HG03354 (cell line): Measurements from ENCODE around the gene HES1.

ENCODE experiments used
- ATAC-seq: cut with Tn5 transposase; IDR thresholded peaks from one replicate; pipeline ENCODE4 v1.9.1; 2021; ENCODE audit warnings: mild to moderate bottlenecking; ENCODE audit not compliant: unreplicated experiment, poor library complexity, severe bottlenecking

HES1 gene

DNA sequence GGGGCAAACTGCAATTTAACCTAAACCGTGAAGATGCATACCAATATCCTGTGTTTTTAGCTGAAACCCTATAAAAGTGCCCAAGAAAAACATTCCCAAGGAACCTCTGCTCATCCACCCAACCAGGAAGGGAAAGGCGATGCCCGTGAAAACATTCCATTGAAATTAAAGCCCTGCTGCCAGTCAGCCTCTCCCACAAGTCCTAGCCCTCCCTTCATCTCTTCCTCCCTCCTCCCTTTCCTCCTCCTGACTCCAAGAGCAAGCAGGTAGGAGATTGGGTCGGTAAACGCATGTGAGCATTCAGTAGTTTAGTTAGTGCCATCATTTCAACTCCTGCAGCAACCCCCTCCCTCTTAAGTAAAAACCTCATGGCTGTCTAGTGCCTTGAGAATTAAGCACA lies 27.7 kb downstream of the HES1 start:
- no peak for ATAC-seq

DNA sequence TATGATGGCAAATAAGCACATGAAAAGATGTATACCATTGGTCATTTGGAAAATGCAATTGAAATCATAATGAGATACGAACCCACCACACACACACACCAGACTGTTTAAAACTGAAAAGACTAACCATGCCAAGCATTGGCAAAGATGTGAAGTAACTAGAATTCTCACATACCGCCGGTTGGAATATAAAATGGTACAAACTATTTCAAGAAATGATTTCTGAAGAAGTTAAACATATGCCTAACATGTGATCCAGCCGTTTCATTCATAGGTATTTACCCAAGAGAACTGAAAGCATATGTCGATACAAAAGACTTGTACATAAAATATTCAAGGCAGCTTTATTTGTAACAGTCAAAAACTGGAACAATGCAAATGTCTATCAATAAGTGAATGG lies 28.9 kb downstream of the HES1 start:
- no peak for ATAC-seq

DNA sequence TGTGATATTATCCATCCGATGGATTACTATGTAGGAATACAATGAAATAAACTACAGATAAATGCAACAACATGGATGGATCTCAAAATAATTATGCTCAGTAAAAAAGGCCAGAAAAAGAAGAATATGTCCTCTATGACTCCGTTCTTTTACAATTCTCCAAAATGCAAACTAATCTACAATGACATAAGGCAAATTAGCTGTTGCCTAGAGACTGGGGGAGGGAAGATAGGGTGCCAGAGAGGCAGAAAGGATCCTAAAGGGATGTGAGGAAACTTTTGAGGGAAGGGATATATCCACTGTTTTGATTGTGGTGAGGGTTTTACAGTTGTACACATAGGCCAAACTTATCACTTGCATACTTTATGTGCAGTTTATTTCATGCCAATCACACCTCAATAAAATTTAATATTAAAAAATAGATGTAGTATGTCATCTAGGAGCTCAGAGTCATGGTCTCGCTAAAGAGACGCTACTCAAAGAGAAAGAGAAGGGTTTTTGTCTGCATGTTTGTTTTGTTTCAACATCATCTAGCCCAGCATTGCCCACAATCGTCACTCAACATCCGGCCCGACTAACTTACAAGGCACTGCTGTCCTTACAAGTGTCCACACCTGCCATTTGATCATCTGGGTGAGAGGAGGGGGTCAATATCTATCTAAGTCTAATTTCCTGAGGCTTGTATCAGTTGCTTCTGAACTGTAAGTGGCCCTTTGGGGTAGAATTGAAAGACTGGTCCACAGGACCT lies 29.5 kb downstream of the HES1 start:
- no peak for ATAC-seq

DNA sequence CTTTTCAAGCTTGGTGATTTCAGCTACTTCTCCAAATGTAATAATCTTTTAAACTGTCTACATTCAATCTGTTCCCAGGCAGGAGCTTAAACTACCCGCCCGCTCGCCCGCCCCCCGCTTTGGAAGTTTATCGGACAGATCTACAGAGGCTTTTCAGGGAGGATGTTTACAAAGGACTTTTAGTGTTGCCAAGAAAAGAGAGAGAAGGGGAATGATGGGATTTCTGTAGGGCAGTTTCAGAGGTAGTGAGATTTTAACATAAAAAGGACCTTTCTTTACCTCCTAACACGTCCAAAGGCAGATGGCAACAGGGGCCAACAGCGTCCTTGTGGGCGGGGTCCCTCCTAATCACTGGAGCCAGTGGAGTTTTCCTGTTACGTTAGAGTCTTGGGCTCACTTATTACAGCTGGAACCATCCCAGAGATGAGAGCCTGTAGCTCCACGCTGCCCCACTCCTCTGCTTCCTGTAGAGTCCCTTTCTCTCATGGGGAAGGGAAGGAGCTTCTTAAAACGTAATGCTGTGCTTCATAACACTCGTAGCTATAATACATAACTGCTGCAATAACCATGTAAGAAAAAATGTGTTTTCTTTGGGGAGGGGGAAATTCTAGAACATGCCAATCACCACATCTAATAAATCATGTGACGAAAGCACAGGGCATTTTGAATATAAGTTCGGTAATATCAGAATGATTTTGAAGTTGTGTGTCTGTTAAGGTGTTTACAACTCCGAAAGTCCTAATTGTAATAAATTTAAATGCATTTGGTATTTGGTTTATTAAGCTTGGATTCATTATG lies 30.9 kb downstream of the HES1 start:
- ATAC-seq: no peak

DNA sequence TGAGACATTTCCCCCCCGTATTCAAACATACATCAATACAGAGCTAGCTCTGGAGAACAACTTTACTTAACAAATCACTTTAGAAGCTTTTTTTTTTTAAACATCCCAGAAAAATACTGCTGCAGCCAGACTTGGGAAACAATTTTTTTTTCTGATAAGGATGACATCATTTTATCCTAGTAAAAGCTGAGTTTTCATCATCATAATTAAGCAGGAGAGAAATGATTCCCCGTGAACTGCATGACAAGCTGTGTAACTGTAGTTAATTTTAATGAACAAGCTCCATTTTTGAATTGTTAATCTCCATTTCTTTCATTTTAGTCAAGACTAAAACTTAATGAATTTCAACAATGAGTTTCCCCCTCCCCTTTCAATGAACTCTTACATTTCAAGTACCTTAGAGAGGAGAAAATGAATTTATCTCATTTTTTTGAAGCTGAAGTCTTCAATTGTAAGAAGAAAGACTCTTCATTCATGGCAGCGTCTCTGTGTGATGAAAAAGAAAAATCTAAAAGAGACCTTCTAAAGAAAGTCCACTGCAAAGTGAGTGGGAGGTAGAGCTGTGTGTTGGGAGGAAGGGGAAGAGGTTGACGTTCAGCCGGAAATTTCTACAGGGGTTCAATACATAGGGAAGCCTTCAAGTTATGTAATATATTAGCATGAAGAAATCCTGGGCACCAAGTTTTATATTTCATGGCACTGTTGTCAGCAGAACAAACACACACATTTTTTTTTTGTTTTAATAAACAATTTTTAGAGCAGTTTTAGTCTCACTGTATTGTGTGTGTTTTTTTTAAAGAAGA lies 31.7 kb downstream of the HES1 start:
- no peak for ATAC-seq

DNA sequence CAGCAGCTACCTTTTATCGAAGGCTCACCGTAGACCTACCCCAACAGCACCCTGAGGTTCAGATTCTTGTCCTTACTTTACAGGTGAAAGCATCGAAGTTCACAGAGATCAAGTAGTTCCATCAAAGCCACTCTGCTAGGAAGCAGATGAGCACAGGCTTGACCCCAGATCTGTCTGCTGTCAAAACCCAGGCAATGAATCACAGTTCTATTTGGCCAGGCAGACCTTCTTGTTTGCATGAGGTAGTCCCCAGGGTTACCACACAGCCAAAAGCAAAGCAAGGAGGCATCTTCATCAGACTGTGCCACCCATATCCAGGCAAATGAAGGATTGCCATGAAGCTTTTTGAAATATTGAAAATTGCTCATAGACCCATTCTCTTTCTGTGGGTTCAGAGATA lies 33.0 kb downstream of the HES1 start:
- no peak for ATAC-seq

DNA sequence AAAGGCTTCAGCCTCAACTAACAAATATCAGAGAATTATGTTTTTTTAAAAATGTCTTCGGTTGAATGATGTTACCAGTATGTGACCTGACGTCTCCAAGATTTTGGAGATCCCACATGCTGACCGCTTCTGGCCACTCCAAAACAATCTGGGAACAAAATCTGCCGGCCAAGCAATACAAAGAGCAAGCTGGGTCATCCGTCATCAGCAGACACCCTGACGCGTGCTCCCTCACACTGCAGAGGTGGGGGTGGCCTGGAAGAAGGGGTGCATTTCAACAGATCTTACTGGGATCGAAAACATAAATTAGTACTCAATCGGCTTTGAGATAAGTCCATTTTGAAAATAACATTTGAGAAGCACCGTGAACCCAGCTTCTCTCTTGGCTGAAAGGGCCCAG lies 33.6 kb downstream of the HES1 start:
- ATAC-seq: no peak

DNA sequence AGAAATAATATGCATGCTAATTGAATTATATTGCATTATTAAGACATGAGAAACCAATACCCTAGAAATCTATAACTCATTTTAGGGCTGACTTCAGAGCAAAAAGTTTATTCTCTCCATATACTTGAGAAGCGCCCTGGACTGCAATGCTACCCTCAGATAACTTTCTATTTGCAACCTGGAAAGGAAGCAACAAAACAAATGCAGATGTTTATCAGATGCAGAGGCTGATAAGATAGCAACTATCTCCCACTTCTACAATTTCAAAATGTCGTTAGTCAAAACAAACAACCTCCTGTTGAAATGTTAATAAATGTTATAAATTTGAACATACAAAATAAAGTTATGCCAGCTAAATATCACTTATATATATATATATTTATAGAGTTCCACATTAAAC lies 34.8 kb downstream of the HES1 start:
- ATAC-seq: no peak

DNA sequence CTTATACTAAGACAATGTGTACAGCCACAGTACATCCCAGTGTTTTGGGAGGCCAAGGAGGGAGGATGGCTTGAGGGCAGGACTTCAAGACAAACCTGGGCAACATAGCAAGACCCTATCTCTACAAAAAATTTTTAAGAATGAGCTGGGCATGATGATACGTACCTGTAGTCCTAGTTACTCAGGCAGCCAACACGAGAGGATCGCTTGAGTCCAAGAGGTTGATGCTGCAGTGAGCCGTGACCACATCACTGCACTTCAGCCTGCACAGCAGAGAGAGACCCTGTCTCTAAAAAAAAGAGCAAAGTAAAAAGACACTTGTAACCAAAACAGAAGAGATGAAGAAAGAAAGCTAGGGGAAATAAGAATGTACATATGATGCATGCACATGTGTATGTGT lies 38.5 kb downstream of the HES1 start:
- ATAC-seq: no peak

DNA sequence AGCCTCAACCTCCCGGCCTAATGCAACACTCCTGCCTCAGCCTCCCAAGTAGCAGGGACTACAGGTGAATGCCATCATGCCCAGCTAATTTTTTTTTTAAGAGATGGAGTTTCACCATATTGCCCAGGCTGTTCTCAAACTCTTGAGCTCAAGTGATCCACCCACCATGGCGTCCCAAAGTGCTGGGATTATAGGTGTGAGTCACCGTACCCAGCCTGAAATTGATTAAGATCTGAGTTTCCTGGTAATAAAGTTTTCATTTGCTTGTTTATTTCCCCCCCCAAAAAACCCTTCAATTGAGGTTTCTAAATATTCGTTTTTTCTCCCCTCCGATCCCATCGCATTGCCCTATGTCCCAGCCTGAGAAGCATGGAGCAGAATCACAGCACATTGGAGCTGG lies 39.0 kb downstream of the HES1 start:
- ATAC-seq: no peak

DNA sequence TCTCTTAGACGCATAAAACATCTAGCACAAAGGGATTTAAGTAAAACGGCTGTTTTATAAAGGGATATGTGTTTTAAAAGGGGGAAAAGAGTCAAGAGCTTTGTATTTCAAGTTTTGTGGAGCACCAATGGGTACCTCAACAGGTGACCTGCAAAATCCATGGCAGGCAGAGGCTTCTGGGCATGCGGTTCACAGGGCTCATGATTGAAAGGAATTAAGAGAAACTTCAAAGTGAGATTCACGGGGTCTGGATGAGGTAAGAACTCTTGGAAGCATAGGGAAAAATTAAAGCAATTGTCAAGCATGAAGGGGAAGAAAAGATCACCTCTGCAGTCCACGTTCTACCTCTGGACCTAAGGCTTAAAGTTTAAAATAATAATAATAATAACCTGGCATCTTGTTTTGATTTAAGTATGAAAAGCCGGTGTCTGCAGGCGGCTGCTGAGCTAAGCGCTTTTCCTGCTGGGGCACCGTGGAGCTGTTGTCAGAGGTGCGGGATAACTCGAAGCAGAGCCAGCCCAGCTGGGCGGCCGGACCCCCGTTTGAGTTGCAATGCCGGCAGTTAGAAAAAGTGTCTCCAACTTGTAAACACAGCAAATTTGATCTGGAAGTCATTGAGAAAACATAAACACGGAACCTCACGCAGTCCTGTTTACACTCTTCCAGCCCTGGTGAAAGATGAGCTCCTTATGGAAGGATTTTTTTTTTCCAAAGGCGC lies 40.5 kb downstream of the HES1 start:
- no peak for ATAC-seq

DNA sequence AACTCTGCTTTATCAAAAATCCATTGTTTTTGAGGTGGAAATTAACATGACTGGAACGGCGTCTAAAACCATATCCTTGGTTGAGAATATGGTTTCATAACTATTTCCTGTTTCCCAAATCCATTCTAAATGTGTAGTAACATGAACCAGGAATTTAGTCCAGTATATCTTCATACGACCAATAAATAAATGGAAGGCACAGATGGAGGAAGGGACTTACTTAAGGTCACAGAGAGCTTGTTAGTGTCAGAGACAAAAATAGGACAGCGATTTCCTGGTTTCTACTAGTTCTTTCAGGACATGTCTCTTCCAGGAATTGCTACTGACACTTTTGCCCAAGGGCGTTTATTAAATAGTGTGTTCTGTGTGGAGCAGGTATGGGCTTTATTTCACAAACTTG lies 41.2 kb downstream of the HES1 start:
- no peak for ATAC-seq

DNA sequence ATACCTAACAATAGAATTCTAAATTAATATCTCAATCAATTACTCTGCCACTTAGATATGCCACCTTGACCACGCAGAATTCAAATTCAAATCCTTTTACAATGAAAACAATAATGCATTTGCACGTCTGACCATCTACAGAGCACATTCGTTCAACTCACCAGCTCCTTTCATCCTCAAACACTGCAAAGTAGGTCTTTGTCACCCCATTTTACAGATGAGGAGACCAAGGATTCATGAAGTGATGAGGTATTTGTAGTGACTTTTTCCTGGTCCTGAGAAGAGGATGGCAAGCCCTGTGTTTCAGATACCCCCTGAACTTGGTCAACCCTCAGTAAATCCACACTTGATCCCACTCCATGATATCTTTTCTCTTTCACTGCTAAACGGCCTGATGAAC lies 42.2 kb downstream of the HES1 start:
- no peak for ATAC-seq

DNA sequence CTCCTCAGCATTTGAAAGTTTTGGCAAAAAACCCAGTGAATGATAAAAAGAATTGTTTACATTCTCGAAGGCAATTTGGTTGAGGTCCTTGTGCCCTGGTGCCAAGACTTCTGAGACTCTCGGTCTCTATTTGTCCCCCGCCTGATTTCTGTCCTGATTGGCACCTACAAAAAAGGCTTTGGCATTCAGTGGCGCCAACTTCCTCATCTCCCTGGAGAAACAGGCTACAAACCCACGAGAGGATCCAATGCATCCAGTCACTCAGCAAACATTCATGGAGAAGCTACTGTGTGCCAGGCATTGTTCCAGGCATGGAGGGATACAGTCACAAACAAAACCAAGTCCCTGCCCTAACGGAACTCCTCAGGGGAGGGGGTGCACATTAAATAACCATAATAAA lies 42.7 kb downstream of the HES1 start:
- no peak for ATAC-seq

DNA sequence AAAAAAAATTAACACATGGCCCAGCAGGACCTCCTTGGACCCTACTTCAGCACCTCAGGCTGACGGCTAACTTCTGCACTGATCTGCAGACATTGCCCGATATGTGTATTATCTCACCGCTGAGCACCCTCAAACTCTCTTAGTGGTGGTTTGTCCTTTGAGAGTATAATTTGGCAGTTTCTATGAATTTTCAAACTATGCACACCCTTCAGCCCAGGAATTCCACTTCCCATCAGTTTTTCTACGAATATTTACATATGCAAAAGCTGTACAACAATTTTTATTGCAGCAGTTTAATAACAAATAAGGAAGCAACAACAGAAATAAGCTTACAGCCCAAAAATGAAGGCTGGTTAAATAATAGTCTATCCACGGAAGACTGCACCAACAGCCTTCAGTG lies 44.6 kb downstream of the HES1 start:
- ATAC-seq: no peak

DNA sequence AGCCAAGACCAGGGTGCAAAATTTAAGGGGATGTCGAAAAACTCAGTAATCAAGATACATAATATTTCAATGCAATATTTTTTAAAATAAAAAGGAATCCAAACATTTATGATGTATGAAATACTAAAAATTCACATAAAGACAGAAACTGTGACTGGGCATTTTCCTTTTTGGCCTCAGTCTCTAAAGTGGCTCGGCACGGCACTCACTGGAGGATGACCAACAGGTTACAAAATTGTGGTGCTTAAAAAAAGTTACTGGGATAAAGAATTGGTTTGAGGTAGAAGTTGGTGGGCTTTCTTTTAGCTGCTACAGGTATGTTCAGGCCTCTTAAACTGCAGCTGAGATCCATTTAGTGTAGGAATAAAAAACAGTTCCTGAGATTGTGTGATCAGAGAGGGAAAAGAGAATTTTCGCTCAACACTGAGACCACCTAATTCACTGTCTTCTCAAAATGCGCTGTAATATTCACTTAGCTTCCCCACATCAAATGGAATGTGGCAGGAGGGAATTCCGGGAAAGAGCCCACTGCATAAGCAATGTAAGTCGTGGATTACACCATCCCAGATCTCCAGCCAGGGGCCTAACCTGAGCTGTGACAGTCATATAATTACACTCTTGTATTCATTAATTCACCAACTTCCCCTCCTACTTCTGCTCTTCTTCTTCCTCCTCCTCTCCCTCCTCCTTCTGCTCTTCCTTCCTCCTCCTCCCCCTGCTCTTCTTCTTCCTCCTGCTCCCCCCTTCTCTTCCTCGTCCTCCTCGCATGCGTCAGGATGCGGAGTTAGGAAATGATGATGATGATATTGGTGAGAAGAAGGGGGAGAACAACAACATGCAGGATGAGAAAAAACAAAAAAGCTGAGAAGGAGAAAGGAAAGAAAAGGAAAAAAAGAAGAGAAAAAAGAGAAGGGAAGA lies 45.9 kb downstream of the HES1 start:
- no peak for ATAC-seq

DNA sequence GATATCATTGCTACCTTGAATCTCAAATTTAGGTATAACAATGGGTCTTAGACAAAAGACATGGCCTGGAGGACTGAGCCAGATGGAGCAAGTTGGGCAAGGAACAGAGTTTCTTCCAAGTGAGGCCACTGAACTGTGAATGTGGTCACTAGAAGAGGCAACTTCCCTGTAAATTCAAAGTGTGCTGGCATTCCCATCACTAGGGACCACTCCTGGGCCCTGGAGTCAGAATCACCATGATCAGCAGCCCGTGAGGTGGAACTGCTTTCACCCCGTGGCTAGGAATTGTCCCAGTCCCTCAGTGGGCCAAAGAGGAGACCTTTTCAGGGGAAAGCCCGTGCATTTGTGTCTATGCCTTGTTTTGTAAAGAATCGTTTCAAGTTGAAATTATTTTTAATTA lies 47.3 kb downstream of the HES1 start:
- ATAC-seq: no peak

DNA sequence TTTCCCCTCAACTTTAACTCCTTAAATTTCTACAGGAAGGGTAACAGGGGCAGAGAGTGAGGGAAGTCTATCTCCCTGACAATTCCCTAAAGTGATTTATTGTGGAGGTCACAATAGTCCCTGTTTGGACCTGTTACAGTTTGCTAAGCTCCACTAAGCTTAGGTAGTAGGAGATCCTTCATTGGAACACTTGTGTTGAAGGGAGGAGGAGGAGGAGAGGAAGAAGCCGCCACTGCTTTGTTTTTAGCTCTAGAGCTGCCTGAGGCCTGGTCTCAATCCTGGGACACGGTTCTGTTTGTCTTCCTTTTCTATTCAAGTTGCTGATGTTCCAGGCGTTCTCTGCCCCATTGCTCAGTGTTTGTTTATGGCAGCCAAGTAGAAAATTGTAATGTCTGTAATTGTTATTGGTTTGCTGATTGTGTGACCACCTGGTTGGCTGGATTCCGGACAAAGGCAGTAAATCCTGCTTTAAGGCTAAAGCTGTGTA lies 48.4 kb downstream of the HES1 start:
- ATAC-seq: no peak

DNA sequence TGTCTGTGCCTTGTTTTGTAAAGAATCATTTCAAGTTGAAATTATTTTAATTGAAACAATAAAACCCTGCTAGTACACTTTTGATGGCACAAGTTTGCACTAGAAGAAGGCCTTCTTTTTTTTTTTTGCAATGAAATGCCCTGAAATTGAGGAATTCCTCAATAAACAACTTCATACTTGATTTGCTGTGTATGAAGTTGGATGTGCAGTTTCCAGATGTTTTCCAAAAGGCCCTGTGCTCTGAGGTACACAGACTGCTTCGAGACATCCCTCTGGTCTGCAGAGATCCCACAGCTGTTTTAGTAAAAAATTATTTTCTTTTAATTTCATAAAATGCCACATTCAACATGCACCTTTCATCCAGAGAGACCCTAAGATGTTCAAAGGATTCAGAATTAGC lies 48.9 kb downstream of the HES1 start:
- no peak for ATAC-seq
